GM19397 (cell line): ENCODE measurements around the gene BTF3.
"Not testable (repeated sequence)": the region's sequence is repeated elsewhere in the genome, so short reads cannot be mapped to it uniquely, and the experiment has no call there.

ENCODE experiments used
- ATAC-seq: cut with Tn5 transposase; IDR thresholded peaks from one replicate; pipeline ENCODE4 v1.9.1; 2021; ENCODE audit warnings: mild to moderate bottlenecking, moderate library complexity; ENCODE audit not compliant: unreplicated experiment

BTF3 gene

GRCh38 chr5:73485715-73486114 is 12.5 kb upstream of the BTF3 start:
- ATAC-seq: no peak

GRCh38 chr5:73486119-73486899 is 11.9 kb upstream of the BTF3 start:
- no peak for ATAC-seq

- ATAC-seq: not testable (repeated sequence)
Observed at GRCh38 chr5:73487257-73487656, 11.0 kb upstream of the BTF3 start.

GRCh38 chr5:73487815-73488214 is 10.4 kb upstream of the BTF3 start:
- no peak for ATAC-seq

GRCh38 chr5:73488806-73489205 is 9.4 kb upstream of the BTF3 start:
- ATAC-seq: no peak

DNA sequence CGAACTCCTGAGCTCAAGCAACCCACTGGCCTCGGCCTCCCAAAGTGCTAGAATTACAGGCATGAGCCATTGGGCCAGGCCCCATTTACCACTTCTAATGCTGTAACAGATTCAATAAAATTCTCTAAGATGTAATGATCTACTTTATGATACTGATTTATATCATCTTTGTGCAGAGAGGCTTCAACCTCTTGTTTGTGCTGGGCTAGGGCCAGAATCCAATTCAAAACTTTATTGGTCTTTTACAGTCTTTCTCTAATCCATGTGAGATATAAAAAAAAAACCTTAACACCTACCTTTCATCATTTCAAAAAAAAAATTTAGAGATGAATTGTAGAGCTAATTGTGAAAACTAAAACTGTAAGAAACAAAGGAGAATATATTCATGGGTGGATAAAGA is 8.2 kb upstream of the BTF3 start:
- no peak for ATAC-seq

DNA sequence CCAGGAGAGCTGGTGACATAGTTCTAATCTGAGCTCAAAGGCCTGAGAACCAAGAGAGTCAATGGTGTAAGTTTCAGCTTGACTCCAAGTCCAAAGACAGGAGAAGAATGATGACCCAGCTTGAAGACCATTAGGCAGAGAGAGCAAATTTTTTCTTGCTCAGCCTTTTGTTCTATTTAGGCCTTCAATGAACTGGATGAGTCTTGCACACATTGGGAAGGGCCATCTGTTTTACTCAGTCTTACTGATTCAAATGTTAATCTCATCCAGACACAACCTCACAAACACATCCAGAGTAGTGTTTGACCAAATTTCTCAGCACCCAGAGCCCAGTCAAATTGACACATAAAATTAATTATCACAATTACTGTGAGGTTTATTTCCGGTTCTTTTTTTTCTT is 7.1 kb upstream of the BTF3 start:
- no peak for ATAC-seq

- no peak for ATAC-seq
Observed at GRCh38 chr5:73493421-73493820, 4.8 kb upstream of the BTF3 start.

GRCh38 chr5:73494721-73495120 is 3.5 kb upstream of the BTF3 start:
- ATAC-seq: no peak

DNA sequence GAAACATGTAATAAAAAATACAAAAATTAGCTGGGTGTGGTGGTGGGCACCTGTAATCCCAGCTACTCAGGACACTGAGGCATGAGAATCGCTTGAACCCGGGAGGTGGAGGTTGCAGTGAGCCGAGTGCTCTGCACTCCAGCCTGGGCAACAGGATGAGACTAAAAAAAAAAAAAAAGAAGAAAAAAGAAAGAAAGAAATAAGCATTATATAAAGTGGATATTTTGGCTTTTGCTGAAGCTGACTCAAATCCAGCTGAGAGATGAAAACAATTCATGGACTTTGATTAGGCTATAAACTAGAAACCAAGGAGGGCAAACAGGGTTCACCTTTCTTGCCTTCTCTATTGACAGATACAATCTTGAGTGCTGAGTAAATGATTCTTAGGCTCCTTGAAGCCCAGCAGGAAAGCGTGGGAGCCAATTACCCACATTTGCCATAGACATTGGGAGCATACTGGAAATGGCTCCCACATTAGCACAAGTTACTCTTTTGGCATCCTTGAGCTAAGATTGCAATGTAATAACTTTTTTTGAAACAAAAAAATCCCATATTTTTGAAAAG is 2.4 kb upstream of the BTF3 start:
- no peak for ATAC-seq

DNA sequence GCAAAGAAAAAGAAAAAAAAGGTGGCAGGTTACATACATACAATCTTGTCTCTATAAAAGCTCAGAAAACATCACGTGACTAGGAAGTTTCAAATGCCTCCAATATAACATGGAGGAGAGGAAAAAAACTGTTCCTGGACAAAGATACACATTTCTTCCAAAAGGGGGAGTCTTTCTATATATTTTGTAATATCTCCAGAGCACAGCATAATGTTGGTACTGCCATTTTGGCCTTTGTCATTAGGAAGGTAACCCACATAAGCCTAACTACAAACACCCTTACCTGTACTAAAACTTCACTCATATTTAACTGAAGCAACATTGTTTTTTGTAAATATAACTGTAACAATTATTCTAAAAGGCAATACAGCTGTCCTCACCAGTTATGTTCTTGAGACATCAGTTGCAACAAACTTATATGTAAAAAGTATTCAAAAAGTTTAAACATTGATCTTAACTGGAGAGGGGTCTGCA is 1.2 kb upstream of the BTF3 start:
- no peak for ATAC-seq

GRCh38 chr5:73497497-73498056 is 665 bp upstream of the BTF3 start:
- peak; percentile 4 for ATAC-seq

DNA sequence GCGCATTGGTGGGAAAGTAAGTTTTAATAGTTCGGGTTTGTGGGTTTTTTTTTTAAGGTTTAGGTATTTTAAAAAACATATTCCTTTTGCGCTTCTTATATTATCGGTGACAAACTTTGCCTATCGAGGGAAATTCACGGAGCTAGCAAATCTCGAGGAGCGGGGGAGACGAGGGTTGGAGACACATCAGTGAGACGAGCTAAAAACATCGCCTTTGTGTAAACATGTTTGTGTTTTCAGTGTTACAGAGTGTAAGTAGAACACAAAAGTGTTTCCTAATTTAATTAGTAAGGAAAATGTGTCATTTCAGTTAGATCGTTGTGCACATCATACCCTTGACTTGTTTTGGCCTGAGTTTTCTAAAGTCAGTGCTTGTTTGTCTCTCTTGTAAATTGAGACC is 945 bp downstream of the BTF3 start:
- ATAC-seq: no peak

DNA sequence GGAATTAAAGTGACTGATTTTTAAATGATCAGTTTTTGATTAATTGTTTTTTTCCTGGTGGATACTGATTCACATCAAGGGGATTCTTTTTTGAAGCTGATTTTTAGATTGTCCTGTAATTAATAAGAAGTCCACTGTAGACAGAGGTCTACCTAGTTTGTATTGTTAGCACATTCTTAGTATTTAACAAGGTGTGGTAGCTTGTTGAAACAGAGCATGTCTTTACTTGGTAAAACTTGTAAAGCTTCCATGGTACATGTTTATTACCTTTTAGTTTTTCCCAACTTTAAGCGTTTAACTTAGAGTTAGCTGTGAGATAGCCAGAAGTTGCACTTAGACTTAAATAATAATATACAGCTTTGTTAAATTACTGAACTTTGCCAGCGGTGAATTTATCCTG is 1.5 kb downstream of the BTF3 start:
- ATAC-seq: no peak

DNA sequence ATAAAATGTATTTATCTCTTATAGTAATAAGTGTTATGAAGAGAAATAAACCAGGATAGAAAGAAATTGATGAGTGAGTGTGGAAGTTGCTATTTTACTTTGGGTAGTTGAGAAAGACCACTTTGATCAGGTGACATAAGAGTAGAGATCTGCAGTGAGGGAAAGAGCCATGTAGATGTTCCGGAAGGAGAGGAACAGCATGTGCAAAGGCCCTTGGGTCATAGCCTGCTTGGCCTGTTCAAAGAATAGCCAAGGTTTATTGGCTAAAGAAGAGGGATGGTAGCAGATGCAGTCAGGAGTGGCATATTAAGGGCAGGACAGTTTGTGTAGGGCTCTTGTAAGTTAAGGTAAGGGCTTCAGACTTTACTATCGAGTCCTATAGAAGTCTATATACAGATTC is 3.2 kb downstream of the BTF3 start:
- no peak for ATAC-seq

DNA sequence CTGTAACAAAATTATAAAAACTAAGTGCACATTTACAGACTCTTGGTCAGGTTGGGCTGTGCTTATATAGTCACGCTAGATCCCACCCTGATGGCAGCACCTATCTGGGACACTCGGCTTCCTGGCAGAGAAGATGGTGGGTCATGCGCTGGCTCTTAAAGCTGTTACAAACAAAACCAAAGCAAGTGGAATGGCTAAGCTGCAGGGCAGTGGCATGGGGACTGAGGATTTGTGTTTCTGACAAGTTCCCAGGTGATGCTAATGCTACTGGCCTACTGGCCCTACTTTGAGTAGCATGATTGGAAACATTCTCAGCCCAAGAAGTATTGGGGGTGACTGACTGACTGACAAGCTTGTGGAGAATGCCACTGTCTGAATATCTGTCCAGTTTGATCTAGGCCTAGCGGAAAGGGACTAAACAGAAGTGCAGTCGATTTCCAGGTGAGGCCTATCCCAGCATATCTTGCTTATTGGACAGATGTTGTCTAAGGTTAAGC is 8.3 kb downstream of the BTF3 start:
- no peak for ATAC-seq

- no peak for ATAC-seq
Observed at GRCh38 chr5:73507062-73507461, 8.8 kb downstream of the BTF3 start.

GRCh38 chr5:73508521-73508920 is 10.3 kb downstream of the BTF3 start:
- not testable (repeated sequence) for ATAC-seq

DNA sequence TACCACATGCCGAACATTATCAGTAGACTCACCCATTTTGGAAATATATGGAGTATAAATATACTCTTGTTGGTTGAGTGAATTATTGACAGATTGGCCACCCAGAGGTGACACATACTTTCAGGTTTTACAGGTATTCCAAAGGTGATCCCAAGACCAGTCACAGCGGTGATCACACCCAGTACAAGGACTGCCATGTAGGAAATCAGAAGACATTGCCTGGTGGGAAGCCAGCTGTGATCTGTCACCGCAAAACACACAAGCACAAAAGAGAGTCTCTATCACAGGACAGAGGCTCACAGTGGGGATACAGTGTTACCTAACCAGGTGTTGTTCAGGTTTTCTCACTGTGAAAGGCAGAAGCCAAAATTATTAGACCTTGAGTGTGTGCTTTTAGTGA is 15.8 kb downstream of the BTF3 start:
- ATAC-seq: no peak

DNA sequence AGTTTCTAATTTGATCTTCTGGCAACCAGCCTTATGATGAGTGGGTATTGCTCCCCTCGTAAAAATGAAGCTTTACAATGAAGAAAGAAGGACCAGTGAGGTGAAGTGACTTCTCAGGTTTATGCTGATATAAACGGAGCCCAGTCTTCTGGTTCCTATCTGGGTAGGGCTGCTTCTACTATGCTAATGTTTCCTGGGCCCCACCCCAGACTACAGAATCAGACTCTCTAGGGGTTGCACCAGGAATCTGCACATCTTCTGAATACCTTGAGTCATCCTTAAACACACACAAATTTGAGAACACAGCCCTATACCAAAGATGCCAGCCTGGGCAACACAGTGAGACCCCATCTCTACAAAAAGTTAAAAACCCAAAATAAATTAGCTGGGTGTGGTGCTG is 16.2 kb downstream of the BTF3 start:
- no peak for ATAC-seq

DNA sequence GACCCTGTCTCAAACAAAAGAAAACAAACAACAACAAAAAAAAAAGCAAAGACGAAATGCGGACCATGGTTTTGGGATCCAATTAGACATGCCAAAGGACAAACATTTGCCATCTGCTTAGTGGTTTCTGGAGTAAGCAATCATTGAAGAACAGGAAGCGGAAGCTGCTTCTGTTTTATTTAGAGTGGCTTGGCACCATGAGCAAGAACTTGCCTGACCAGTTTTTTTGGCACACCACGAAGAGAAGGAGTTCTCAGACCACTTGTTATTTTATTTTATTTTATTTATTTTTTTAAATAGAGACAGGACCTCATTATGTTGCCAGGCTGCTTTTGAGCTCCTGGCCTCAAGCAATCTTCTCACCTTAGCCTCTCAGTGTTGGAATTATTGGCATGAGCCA is 17.0 kb downstream of the BTF3 start:
- no peak for ATAC-seq
